ENCODE measurements around the gene TCP11. TPM values are rescaled to one million over a fixed set of nuclear protein-coding genes. Genes with fewer than 3 reads are reported as not detected.
"Not testable (repeated sequence)": the region's sequence is repeated elsewhere in the genome, so short reads cannot be mapped to it uniquely, and the experiment has no call there.

The TCP11 gene
- total RNA-seq, 1 donor from 2014 or later: not detected

DNA sequence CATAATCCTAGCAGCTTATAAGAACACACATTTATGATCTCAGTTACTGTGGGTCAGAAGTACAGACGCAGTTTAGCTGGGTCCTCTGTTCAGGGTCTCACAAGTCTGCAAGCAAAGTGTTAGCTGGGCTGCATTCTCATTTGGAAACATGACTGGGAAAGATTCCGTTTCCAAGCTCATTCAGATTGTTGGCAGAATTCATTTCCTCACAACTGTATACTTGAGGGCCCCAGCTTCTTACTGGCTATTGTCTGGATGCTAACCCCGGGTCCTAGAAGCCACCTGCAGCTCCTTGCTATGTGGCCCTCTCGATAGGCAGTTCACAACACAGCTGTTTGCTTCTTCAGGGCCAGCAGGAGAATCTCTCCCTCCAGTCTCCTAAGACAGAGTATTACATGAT is 13.1 kb downstream of the TCP11 start:
- H3K36me3 ChIP-seq: no peaks in the 10 kb centered on the region
- TF ChIP-seq CTCF (IDR thresholded peaks at IDR 0.05): no peak
- no peak overlapping the region for H3K4me3 ChIP-seq
- intact Hi-C loops (cut with DNase I): no loop called here
- no peak overlapping the region for H3K27ac ChIP-seq
- no peaks in the 10 kb centered on the region for H3K27me3 ChIP-seq (ENCODE audit: low read depth)
- DNase-seq (no peak), ATAC-seq (no peak)
- no peaks in the 10 kb centered on the region for H3K4me1 ChIP-seq
- no peaks in the 10 kb centered on the region for H3K9me3 ChIP-seq

DNA sequence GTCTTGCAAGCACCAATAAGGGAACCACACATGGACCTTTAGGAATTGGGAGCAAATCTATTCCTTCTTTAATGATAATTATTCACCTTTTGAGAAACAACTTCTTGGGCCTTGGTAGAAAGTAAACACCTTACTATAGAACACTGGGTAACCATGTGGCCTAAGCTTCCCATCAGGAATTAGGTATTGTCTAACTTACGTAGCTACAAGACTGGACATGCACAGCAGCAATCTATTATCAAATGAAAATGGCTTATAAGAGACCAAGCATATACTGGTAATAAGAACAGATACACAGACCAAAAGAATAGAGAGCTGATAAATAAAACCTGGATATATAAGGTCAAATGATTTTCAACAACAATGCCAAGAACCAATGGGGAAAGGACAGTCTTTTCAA is 16.8 kb downstream of the TCP11 start:
- Histone ChIP-seq H3K9me3 (no peaks in the 10 kb centered on the region), H3K4me1 (no peaks in the 10 kb centered on the region), H3K4me3 (no peak overlapping the region), H3K27ac (no peak overlapping the region), H3K27me3 (ENCODE audit: low read depth) (no peaks in the 10 kb centered on the region), H3K36me3 (no peaks in the 10 kb centered on the region)
- intact Hi-C loops (cut with DNase I): no loop called here
- ATAC-seq (no peak), DNase-seq (no peak)
- no peak for TF ChIP-seq CTCF (IDR thresholded peaks at IDR 0.05)

DNA sequence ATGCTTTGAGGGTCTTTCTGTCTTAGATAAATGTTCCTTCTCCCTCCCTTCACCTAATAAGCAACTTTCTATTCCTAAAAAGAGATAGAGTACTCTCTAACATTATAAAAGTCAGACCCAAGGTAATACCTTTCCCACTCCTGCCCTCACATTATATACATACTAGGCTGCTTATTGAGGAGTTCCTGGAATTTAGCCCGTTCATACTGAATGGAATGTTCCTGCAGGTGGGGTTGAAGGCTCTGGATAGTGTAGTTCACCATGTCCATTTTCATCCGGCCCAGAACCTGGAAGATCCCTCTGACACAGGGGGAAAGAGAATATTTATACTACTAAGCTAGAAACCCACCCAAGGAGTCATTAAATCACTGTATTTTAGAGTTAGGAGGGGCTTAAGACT is 20.4 kb downstream of the TCP11 start:
- H3K4me1 ChIP-seq: no peaks in the 10 kb centered on the region
- DNase-seq (no peak), ATAC-seq (no peak)
- no peaks in the 10 kb centered on the region for H3K9me3 ChIP-seq
- TF ChIP-seq CTCF (IDR thresholded peaks at IDR 0.05): no peak
- no peaks in the 10 kb centered on the region for H3K27me3 ChIP-seq (ENCODE audit: low read depth)
- H3K4me3 ChIP-seq: no peak overlapping the region
- H3K27ac ChIP-seq: no peak overlapping the region
- H3K36me3 ChIP-seq: no peaks in the 10 kb centered on the region
- intact Hi-C loops (cut with DNase I): no loop called here

- no peaks in the 10 kb centered on the region for H3K9me3 ChIP-seq
- no peak for TF ChIP-seq CTCF (IDR thresholded peaks at IDR 0.05)
- H3K27ac ChIP-seq: no peak overlapping the region
- no peaks in the 10 kb centered on the region for H3K27me3 ChIP-seq (ENCODE audit: low read depth)
- no peak overlapping the region for H3K4me3 ChIP-seq
- ATAC-seq: no peak
- intact Hi-C loops (cut with DNase I): no loop called here
- no peak for DNase-seq
- H3K4me1 ChIP-seq: no peaks in the 10 kb centered on the region
- H3K36me3 ChIP-seq: no peaks in the 10 kb centered on the region
Observed at GRCh38 chr6:35108309-35108885, 32.7 kb downstream of the TCP11 start.

GRCh38 chr6:35107761-35108160 is 33.4 kb downstream of the TCP11 start:
- intact Hi-C loops (cut with DNase I); H3K4me1 ChIP-seq; H3K27me3 ChIP-seq (ENCODE audit: low read depth); DNase-seq; H3K27ac ChIP-seq; ATAC-seq; H3K36me3 ChIP-seq; H3K9me3 ChIP-seq; H3K4me3 ChIP-seq: not testable (repeated sequence)

- ATAC-seq; H3K4me3 ChIP-seq; H3K36me3 ChIP-seq; H3K4me1 ChIP-seq; DNase-seq; H3K27ac ChIP-seq; intact Hi-C loops (cut with DNase I); H3K27me3 ChIP-seq (ENCODE audit: low read depth); H3K9me3 ChIP-seq: not testable (repeated sequence)
Observed at GRCh38 chr6:35107208-35107607, 33.9 kb downstream of the TCP11 start.

- H3K27ac ChIP-seq; intact Hi-C loops (cut with DNase I); H3K4me1 ChIP-seq; H3K9me3 ChIP-seq; H3K4me3 ChIP-seq; ATAC-seq; DNase-seq; H3K36me3 ChIP-seq; H3K27me3 ChIP-seq (ENCODE audit: low read depth): not testable (repeated sequence)
Observed at GRCh38 chr6:35106061-35106460, 35.1 kb downstream of the TCP11 start.
